Esophagus squamous epithelium (tissue), 4 donors: ENCODE measurements around the gene ALPK3.

Source experiments
- CTCF ChIP-seq, 6 experiments: fragments of 450-650 bp in 4 of 6; fragments of 200-600 bp in 2 of 6; sonication (generic) in 2 of 6; IDR thresholded peaks; one replicate each; pipeline ENCODE4 v1.5.1; 2016 to 2019; ENCODE audit warnings: antibody characterized with exemption in 6 of 6, mild to moderate bottlenecking in 4 of 6, moderate library complexity in 4 of 6
- POLR2A ChIP-seq, 4 donors: fragments of 450-650 bp; IDR thresholded peaks; one replicate each; pipeline ENCODE4 v1.6.1; 2017; ENCODE audit warnings: antibody characterized with exemption in 4 of 4, mild to moderate bottlenecking in 4 of 4, moderate library complexity in 3 of 4

DNA sequence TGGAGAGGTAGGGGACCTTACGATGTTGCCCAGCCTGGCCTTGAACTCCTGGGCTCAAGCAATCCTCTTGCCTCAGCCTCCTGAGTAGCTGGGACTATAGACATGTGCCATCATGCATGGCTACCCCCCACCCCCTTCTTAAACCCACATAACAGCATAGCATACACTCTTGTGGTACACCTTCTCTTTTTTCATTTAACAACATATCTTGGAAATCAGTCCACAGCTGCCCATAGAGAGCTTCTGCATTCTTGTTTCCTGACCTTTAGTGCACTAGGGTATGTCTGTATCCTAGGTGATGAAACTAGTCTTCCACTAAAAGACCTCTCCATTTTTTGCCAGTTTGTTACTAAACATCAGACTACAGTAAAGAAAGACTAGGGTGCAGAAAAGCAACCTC lies 100.3 kb downstream of the ALPK3 start:
- TF ChIP-seq CTCF (IDR thresholded peaks at IDR 0.05) (no peak), POLR2A (IDR thresholded peaks at IDR 0.05) (no peak)
